ENCODE measurements around the gene NUDT17.

The NUDT17 gene

DNA sequence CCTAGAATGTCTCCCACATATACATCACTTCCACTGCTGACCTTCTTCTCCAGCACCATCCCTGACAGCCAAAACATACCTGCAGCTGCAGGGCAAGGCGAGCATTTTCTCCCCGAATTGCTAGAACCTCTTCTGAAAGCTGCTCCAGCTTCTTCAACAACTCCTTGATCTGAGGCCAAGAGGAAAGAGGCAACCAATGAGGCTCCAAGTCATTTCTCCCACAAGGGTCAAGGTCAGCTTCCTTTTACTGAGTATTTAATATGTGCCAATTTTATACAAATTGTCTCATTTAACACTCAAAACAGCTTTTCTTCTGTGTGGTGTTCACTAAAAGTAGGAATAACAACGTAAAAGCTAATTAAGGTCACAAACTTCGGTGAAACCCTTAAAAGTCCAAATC lies 22.8 kb downstream of the NUDT17 start:
- TF ChIP-seq, protein P1, sequence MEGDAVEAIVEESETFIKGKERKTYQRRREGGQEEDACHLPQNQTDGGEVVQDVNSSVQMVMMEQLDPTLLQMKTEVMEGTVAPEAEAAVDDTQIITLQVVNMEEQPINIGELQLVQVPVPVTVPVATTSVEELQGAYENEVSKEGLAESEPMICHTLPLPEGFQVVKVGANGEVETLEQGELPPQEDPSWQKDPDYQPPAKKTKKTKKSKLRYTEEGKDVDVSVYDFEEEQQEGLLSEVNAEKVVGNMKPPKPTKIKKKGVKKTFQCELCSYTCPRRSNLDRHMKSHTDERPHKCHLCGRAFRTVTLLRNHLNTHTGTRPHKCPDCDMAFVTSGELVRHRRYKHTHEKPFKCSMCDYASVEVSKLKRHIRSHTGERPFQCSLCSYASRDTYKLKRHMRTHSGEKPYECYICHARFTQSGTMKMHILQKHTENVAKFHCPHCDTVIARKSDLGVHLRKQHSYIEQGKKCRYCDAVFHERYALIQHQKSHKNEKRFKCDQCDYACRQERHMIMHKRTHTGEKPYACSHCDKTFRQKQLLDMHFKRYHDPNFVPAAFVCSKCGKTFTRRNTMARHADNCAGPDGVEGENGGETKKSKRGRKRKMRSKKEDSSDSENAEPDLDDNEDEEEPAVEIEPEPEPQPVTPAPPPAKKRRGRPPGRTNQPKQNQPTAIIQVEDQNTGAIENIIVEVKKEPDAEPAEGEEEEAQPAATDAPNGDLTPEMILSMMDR (IDR thresholded peaks at IDR 0.05; ENCODE audit: unreplicated experiment in 3 of 3) = no peak
- H3K4me1 Mint-ChIP-seq = peaks cover 29% of the 10 kb centered on the region
- peaks cover 5% of the 10 kb centered on the region for H3K36me3 Mint-ChIP-seq (ENCODE audit: low read depth)
- H3K27ac Mint-ChIP-seq = no peak overlapping the region
- H3K9me3 Mint-ChIP-seq = no peaks in the 10 kb centered on the region
- peaks cover 22% of the 10 kb centered on the region for H3K27me3 Mint-ChIP-seq (ENCODE audit: low read depth)
- no peak overlapping the region for H3K4me3 Mint-ChIP-seq

DNA sequence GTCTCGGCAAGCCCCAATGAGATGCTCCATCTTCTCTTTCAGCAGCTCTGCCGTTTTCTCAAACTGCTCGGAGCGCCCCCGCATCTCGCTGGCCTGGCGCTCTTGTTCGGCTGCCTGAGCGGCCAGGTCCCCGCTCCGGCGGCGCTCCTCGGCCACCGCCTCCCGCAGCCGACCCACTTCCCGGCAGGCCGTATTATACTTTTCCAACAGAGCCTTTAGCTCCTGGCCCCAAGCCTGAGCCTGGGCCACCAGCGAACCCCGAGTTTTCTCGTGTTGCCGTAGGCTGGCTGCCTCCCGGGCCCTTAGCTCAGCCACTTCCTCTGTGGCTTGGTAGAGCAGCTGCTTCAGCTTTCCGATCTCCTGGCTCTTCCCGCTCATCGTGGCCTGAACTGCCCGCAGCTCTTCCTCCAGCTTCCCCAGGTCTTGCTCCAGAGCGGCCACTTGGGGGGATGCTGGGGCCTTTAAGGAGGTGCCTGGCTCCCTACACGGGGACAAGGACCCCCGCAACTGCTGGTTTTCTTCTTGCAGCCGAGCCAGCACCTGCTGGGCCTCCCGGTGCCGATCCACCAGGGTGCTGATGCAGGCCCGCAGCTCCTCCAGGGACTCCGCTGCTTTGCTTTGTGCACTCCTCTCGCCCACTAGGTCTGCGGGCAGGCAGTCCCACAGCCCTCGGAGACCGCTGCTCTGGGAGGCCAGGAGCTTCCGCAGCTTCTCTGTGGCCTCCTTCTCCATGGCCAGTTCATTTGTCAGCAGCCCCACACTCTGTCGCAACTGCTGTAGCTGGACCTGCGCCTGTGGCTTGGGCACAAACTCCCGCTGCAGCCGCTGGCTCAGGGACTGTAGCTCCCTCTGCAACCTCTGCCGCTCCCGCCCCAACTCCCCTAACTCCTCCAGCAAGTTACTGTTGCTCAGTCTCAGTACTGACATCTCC lies 26.8 kb downstream of the NUDT17 start:
- H3K27me3 Mint-ChIP-seq (ENCODE audit: low read depth) = peaks cover 28% of the 10 kb centered on the region
- H3K4me3 Mint-ChIP-seq = peak overlapping the region; percentile 81 to 89 (median 85)
- peaks cover 25% of the 10 kb centered on the region for H3K4me1 Mint-ChIP-seq
- H3K27ac Mint-ChIP-seq = peak overlapping the region; percentile 87 to 97 (median 95)
- TF ChIP-seq, protein P1 (IDR thresholded peaks at IDR 0.05; ENCODE audit: unreplicated experiment in 3 of 3) = no peak
- H3K9me3 Mint-ChIP-seq = no peaks in the 10 kb centered on the region
- H3K36me3 Mint-ChIP-seq (ENCODE audit: low read depth) = no peaks in the 10 kb centered on the region

DNA sequence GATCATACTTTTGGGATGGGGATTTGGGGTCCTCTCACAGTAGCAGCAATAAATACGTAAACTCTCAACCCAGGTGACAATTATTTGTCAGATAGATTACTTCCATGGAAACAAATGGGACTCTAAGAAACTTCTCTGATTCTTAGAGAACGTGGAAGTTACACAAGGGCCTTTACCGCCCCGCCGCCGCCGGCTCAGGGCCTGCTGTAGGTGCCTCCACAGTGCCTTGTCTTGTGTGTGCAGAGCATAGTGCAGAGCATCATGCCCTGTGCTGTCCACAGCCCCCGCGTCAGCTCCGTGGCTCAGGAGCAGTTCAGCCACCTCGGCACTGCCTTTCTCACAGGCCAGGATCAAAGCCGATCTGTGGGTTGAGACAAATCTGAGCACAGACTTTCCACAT lies 29.2 kb downstream of the NUDT17 start:
- Mint-ChIP-seq H3K4me3 (no peak overlapping the region), H3K27me3 (ENCODE audit: low read depth) (peaks cover 28% of the 10 kb centered on the region), H3K4me1 (peaks cover 25% of the 10 kb centered on the region), H3K9me3 (no peaks in the 10 kb centered on the region), H3K27ac (no peak overlapping the region), H3K36me3 (ENCODE audit: low read depth) (no peaks in the 10 kb centered on the region)
- TF ChIP-seq, protein P1 (IDR thresholded peaks at IDR 0.05; ENCODE audit: unreplicated experiment in 3 of 3) = no peak

DNA sequence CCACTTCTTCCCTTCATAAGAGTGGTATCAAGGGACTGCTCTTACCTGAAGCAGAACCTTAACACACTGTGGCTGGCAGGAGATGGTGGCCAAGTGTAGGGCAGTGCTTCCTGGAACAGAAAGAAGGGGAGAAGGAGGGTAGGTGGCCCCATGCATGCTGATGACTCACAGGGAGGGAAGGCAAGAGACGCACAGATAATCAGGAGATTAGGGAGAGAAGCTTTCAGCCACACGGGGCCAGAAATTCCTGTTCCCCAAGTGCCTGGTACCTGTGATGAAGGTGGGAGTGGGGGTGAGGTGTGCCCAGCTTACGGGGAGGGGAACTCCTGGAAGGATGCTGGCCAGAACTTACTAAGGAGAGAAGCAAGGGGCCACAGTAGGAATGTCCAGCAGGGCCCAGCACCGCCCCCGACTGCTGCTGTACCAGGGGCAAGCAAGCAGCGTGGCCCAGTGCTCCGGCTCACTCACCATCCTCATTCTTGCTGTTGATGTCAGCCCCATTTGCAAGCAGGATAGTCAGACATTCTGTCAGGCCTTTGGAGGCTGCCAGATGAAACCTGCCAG lies 32.6 kb downstream of the NUDT17 start:
- TF ChIP-seq, protein P1 (IDR thresholded peaks at IDR 0.05; ENCODE audit: unreplicated experiment in 3 of 3) = no peak
- peaks cover 8% of the 10 kb centered on the region for H3K4me1 Mint-ChIP-seq
- H3K27ac Mint-ChIP-seq = no peak overlapping the region
- H3K36me3 Mint-ChIP-seq (ENCODE audit: low read depth) = no peaks in the 10 kb centered on the region
- no peak overlapping the region for H3K4me3 Mint-ChIP-seq
- peaks cover 19% of the 10 kb centered on the region for H3K27me3 Mint-ChIP-seq (ENCODE audit: low read depth)
- no peaks in the 10 kb centered on the region for H3K9me3 Mint-ChIP-seq

DNA sequence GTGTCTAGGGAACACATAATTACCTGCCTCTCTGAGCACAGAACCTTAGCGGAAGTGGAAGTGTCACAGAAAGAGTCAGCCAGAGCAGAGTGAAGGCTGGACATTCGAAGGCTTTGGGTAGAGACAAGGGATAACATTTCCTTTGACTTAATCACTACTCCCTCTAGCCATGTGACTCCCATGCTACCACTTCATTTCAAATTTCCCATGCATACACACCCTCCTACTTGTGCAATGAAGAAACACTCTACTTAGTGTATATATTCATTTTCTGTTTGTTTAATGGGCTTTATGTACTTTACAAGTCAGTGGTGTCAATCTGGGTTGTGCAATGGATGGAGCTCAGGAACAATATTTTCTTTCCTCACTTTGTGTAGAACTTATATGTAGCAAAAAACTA lies 33.3 kb downstream of the NUDT17 start:
- Mint-ChIP-seq H3K36me3 (ENCODE audit: low read depth) (no peaks in the 10 kb centered on the region), H3K4me3 (no peak overlapping the region), H3K4me1 (peaks cover 6% of the 10 kb centered on the region), H3K9me3 (no peaks in the 10 kb centered on the region), H3K27ac (no peak overlapping the region), H3K27me3 (ENCODE audit: low read depth) (peaks cover 22% of the 10 kb centered on the region)
- TF ChIP-seq, protein P1 (IDR thresholded peaks at IDR 0.05; ENCODE audit: unreplicated experiment in 3 of 3) = no peak
